Natural killer cell treated with Interleukin-12 subunit alpha and Interleukin-12 subunit beta and Interleukin-15 and Interleukin-18, amount 100 ng/mL, for 72 hours (primary cell): Measurements from ENCODE around the gene CPEB1. TPM values are rescaled to one million over a fixed set of nuclear protein-coding genes. Genes with fewer than 3 reads are reported as not detected.
"Not testable (repeated sequence)": the region's sequence is repeated elsewhere in the genome, so short reads cannot be mapped to it uniquely, and the experiment has no call there.

Experiments used
- ATAC-seq, 2 donors: fragments of 150-1000 bp; cut with Tn5 transposase in 1 of 2; sonication (Bioruptor Pico), chemical (Tn5 transposase) in 1 of 2; 2 replicates each; pipeline ENCODE4 v1.10.0; 2021
- DNase-seq: peaks from one replicate; pipeline ENCODE4 v3.0.0; 2022; ENCODE audit warnings: low spot score
- H3K27ac Mint-ChIP-seq, 2 donors: 1 replicate in 1 of 2; 2 replicates in 1 of 2; pipeline ENCODE4 v1.8.0; 2022; ENCODE audit warnings: mixed read lengths in 2 of 2, mild to moderate bottlenecking in 1 of 2, moderate library complexity in 1 of 2
- H3K27me3 Mint-ChIP-seq, 2 donors: 1 replicate in 1 of 2; 2 replicates in 1 of 2; pipeline ENCODE4 v1.8.0; 2022; ENCODE audit warnings: mixed read lengths in 2 of 2
- H3K36me3 Mint-ChIP-seq: one replicate; pipeline ENCODE4 v1.8.0; 2022; ENCODE audit warnings: mixed read lengths
- H3K4me1 Mint-ChIP-seq, 2 donors: 1 replicate in 1 of 2; 2 replicates in 1 of 2; pipeline ENCODE4 v1.8.0; 2022; ENCODE audit warnings: low read depth in 2 of 2, mixed read lengths in 2 of 2, mild to moderate bottlenecking in 1 of 2
- H3K4me3 Mint-ChIP-seq: one replicate; pipeline ENCODE4 v1.8.0; 2022; ENCODE audit warnings: mixed read lengths
- H3K9me3 Mint-ChIP-seq: 2 replicates; pipeline ENCODE4 v1.8.0; 2022; ENCODE audit warnings: mixed read lengths
- total RNA-seq, 2 donors: library from RNA; stranded (reverse); gene quantifications; one replicate each; pipeline ENCODE4 v1.2.3, GENCODE V29; 2022

The CPEB1 gene
- total RNA-seq, 2 donors from 2014 or later, result 0.21 TPM; not detected in 1

DNA sequence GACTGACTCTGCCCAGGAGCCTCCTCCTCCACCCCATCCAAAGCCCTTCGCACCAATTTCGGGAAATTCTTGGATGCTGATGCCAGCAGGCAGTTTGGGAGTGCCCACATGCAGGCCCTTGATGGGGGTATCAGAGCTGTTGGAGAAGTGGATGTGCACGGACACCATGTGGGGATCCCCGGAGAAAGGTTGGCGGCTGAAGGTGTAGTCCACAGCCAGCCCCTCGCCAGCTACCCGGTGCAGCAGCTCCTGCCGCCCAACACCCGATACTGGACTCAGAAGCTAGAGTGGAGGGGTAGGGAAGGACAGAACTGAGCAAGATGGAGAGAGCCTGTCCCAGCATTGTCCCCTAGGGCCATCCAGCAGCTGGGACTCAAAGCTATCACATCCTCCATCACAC is 15.5 kb upstream of the CPEB1 start:
- Mint-ChIP-seq H3K27ac (no peak overlapping the region), H3K27me3 (peaks cover 11 to 23% of the 10 kb centered on the region in 2 donors), H3K9me3 (no peaks in the 10 kb centered on the region), H3K36me3 (no peaks in the 10 kb centered on the region), H3K4me1 (no peaks in the 10 kb centered on the region), H3K4me3 (no peak overlapping the region)
- ATAC-seq (no peak), DNase-seq (no peak)

DNA sequence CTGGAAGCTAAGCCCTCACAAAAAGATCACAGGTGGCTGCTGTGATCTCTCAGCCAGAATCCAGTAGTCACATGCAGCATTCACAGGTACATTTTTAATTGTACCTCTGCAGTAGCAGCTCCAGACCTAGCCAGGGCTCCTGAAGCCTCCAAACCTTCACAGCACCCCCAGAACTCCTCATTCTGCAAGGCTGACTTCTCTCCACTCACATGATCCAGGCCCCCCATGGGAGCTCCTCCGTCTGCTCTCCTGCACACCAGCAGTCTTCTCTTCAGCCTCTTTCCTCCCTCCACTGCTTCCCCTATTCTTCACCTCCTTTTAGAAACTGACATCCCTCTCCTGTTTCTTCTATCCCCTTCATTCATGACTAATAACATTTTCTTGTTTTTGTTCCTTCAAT is 13.2 kb upstream of the CPEB1 start:
- no peak overlapping the region for H3K27ac Mint-ChIP-seq
- H3K4me3 Mint-ChIP-seq, result no peak overlapping the region
- ATAC-seq (no peak), DNase-seq (no peak)
- H3K36me3 Mint-ChIP-seq, result no peaks in the 10 kb centered on the region
- peaks cover 11 to 24% of the 10 kb centered on the region in 2 donors for H3K27me3 Mint-ChIP-seq
- H3K4me1 Mint-ChIP-seq, result no peaks in the 10 kb centered on the region
- no peaks in the 10 kb centered on the region for H3K9me3 Mint-ChIP-seq

DNA sequence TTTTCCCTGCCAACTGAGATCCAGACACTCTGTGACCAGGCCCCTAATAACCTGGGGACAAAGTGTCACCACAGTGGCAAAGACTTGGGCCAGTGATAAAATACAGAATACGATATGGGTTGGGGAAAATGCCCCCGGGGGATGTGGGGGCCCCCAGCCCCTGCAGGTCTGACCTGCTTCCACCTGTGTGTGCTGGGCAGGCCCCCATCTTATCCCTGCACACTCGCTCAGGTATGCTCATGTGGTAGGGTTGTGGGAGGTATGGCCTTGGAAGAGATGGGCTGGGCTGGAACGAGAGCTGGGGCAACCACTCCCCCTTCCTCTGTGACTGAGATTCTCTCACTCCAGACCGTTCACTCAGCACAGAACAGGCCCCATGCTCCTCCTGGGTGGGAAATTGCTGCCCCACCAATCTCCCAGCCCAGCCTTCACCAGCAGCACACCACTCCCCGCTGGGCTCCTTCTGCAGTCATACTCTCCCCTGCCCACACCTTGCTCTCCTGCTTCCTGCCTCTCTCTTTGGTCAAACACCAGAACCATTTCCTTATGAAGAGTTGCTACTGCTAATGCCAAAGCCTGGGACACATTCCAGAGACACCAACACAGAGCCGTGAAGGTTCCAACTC is 9.6 kb upstream of the CPEB1 start:
- ATAC-seq (no peak), DNase-seq (no peak)
- Mint-ChIP-seq H3K36me3 (no peaks in the 10 kb centered on the region), H3K4me3 (no peak overlapping the region), H3K27ac (no peak overlapping the region), H3K27me3 (peaks cover 25 to 26% of the 10 kb centered on the region in 2 donors), H3K4me1 (no peaks in the 10 kb centered on the region), H3K9me3 (no peaks in the 10 kb centered on the region)

DNA sequence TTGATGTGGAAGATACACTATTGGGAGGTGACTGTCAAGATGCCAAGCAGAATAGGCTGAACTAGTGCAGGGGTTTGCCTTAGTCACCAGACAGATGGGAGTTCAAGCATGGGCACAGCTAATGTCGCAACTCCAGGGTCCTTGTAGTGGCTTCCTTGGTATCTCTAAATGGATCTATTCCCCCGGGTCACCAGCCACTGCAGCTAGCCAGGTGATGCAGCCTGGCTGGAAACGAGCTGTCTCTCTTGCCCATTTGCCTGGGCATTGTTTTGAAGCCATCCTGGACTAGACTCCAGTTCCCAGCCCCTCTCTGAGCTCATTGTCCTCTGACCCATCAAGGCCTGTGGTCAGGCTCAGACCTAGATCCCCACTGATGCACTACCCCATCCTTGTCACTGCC is 8.4 kb upstream of the CPEB1 start:
- Mint-ChIP-seq H3K27me3 (peaks cover 17 to 23% of the 10 kb centered on the region in 2 donors), H3K4me3 (no peak overlapping the region), H3K27ac (no peak overlapping the region), H3K36me3 (no peaks in the 10 kb centered on the region), H3K9me3 (no peaks in the 10 kb centered on the region), H3K4me1 (no peaks in the 10 kb centered on the region)
- ATAC-seq, result no peak
- no peak for DNase-seq

DNA sequence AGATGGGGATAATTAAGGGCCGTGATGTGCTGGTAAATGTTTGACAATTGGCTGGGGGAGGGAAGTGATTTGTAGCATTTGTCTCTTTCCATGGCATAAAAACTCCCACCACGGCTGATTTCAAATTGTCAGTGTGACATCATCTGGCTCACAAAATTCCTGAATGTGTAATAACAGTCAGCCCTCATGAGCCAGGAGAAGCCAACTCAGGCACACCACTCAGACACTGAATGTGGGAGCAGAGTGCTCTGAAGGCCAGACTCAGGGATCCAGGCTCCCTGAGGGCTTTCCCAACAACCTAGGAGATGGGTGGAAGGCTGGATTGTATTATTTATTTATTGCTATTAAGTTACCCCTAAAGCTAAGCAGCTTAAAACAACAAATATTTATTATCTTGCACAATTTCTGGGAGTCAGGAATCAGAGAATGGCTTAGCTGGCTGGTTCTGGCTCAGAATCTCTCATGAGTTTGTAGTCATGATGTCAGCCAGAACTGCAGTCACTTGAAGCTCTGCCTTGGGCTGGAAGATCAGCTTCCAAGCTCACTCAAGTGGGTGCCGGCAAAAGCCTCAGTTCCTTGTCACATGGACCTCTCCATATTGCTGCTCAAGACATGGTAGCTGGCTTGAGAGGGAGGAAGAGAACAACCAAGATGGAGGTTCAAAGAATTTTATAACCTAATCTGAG is 6.5 kb upstream of the CPEB1 start:
- no peaks in the 10 kb centered on the region for H3K36me3 Mint-ChIP-seq
- no peaks in the 10 kb centered on the region for H3K9me3 Mint-ChIP-seq
- DNase-seq (no peak), ATAC-seq (no peak)
- peaks cover 21 to 22% of the 10 kb centered on the region in 2 donors for H3K27me3 Mint-ChIP-seq
- no peak overlapping the region for H3K27ac Mint-ChIP-seq
- H3K4me1 Mint-ChIP-seq, result no peaks in the 10 kb centered on the region
- no peak overlapping the region for H3K4me3 Mint-ChIP-seq

DNA sequence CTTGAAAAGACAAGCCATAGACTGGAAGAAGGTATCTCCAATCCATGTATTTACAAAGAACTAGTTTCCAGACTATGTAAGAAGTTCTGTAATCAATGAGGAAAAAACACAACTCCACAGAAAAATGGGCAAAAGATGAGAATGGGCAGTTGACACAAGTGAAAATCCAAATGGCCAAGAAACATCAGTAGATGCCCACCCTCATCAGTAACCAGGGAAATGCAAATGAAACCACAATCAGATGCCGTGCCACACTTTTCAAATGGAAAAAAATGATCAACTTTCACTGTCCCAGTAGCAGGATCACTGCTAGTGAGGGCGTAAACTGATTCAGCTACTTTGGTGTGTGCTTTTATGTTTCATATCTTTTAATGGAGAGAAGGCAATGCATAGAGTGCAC is 4.5 kb upstream of the CPEB1 start:
- Mint-ChIP-seq H3K36me3 (no peaks in the 10 kb centered on the region), H3K4me1 (no peaks in the 10 kb centered on the region), H3K27me3 (peaks cover 20 to 24% of the 10 kb centered on the region in 2 donors), H3K4me3 (no peak overlapping the region), H3K9me3 (no peaks in the 10 kb centered on the region), H3K27ac (no peak overlapping the region)
- DNase-seq (no peak), ATAC-seq (no peak)

DNA sequence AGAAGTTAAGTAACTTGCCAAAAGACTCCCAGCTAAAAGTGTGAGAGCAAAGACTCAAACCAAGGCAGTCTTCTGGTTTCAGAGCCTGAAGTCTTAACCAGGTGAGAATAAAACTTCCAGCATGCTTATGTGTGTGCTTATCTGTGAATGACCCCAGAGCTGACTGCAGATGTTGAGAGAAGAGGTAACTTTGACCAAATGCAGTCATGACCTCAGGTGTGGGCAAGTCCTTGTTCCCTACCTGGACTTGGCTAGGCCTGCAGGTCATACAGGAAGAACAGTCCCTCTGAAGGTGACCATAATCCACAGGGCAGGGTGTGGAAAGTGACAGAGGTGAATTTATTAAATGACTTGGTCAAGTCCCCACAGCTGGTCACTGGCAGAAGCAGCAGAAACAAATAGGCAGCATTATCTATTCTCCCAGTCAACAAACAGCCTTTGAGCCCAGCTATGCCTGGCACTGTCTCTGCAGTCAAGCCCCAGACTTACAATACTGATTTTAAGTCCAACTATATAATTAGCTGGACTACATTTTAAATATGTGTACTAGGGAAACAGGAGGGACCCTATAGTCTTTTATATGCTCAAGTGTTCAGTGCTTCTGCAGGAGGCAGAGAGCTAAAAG is 3.0 kb upstream of the CPEB1 start:
- Mint-ChIP-seq H3K4me3 (no peak overlapping the region), H3K27me3 (peaks cover 24 to 25% of the 10 kb centered on the region in 2 donors), H3K9me3 (no peaks in the 10 kb centered on the region), H3K27ac (no peak overlapping the region), H3K4me1 (peaks cover 0 to 2% of the 10 kb centered on the region in 2 donors), H3K36me3 (no peaks in the 10 kb centered on the region)
- DNase-seq, result no peak
- no peak for ATAC-seq

DNA sequence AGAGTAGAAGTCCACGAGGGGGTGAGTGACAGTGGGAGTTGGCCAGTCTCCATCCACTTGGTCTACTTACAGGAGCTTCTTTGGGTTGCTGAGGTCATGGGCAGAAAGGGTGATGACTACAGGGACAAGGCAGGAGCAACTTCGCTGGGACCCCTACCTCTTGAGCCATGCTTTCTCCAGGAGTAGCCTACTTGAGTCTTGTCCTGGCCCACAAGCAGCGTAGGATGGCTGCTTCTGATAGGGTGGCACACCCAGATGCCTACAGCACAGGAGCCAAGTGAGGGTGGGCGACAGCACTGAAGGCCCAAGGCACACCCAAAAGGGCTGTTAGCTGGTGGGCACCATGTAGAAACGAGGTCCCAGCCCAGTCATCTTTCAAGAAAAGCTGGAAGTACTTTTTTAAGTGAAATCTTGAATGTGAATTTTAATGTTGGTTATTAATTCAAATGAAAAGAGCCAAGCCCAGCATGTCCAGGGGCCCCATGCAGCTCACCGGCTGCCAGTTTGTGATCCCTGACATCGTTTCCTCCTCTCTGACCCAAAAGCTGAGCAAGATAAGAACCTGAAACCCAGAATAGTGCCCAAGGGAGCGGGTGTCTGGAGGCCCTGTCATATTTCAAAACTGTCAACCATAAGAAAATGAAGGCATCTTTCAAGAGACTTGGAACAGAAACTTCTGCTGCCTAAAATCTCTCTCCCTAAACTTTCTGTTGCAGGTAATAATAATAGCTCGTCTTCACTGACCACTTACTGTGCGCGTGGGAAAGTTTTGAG is 2.2 kb upstream of the CPEB1 start:
- Mint-ChIP-seq H3K4me3 (peak overlapping the region; percentile 1), H3K4me1 (peaks cover 0 to 2% of the 10 kb centered on the region in 2 donors), H3K9me3 (no peaks in the 10 kb centered on the region), H3K27me3 (peaks cover 30 to 31% of the 10 kb centered on the region in 2 donors), H3K27ac (no peak overlapping the region), H3K36me3 (no peaks in the 10 kb centered on the region)
- no peak for DNase-seq
- no peak for ATAC-seq

DNA sequence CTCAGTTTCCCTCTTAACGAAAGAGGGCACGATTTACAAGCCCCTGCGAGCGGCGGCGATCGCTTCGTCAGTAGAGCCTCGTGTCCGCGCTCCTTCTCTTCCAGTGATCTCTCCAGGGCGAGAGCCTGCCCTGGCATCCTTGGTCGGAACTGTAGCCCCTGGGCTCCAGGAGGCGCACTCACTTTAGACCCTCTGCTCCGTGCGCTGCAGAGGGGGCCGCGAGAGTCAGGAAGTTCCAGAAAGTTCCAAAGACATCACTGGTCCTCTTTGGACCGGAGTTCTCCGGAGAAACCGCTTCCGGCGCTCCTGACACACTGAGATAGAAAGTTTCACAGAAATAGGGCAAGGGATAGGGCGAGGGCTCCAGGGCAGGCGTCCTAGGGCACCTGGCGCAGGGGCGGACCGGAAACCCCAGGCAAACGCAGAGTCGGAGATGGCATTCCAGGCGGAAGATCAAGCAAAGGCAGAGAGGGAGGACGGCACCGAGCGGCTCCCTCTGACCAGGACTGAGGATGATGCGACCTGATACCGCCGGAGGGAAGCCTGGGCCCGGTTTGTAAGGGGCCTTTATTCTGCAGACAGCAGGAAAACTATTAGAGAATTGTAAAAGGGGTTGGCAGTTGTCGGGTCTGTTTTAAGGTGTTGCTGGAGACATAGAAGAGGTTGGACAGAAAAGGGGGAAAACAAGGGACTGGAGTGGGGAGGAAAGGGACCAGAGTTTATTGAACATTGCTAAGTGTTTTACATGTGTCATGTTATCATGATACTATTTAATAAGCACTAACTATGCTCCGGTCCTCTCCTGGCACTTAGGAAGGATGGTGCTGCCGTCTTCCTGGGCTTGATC is 1.3 kb upstream of the CPEB1 start:
- H3K4me3 Mint-ChIP-seq, result peak overlapping the region; percentile 1
- H3K27me3 Mint-ChIP-seq, result peaks cover 34 to 37% of the 10 kb centered on the region in 2 donors
- no peaks in the 10 kb centered on the region for H3K36me3 Mint-ChIP-seq

DNA sequence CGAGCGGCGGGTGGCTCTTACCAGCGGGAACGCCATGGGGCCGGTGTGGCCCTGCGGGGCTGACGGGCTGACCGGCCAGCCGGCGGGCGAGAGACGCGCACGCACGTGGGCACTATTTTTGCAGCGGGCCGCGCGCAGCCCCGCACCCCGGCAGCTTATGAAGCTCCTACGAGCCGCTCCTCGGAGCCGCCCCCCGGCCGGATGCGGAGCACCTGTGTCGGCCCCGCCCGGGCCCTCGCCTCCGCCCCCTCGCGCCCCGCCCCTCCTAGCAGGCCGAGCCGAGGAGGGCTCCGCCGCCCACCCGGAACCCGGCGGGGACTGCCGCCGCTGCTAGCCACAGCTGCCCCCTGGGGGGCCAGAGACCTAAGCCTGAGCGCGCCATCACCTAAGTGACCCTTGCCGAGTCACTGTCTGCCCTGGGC is 683 bp upstream of the CPEB1 start:
- Mint-ChIP-seq H3K27me3 (peaks cover 32% of the 10 kb centered on the region in 2 donors), H3K36me3 (no peaks in the 10 kb centered on the region), H3K27ac (no peak overlapping the region), H3K4me3 (no peak overlapping the region), H3K9me3 (no peaks in the 10 kb centered on the region), H3K4me1 (peaks cover 0 to 2% of the 10 kb centered on the region in 2 donors)
- DNase-seq, result no peak
- ATAC-seq, result peak; percentile 55 to 62

More for the DNA sequence above, 1.3 kb upstream of the CPEB1 start:
- no peaks in the 10 kb centered on the region for H3K9me3 Mint-ChIP-seq
- ATAC-seq, result no peak
- peaks cover 0 to 2% of the 10 kb centered on the region in 2 donors for H3K4me1 Mint-ChIP-seq
- no peak overlapping the region for H3K27ac Mint-ChIP-seq
- no peak for DNase-seq

DNA sequence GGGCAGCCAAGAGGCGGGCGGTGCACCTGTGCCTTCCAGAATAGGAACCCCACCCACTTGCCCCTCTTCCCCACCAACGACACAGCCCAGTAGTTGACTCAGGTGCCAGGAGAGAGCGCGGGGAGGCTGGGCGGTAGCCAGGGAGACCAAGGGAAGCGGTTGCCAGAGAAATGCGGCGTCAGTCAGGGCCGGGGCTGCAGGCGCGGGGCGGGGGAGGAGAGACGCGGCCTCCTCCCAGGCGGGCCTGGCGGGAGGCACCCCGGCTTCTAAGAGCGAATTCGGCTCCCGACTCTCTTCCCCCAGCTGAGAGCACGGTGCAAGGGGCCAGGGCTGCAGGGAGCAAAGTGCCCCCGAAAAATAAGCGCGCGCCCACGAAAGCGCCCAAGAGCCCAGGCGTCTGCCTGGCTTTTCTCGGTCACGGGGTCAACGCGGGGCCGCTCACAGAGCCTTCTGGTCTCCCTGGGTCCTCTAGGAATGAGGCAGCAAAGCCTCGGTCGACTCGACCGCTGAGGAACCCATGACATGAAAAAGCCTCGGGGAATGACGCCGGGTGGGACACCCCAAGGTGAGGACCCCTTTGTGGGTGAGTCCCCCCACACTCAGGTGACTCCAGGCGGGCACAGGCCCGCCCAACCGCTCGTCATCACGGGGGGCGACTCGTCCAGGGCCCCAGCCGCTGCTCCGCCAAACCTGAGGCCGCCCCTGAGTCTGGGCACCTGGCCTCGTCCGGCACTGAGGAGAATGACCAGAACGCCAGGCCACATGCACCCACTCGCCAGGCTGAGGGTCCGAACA is 716 bp downstream of the CPEB1 start:
- H3K4me3 Mint-ChIP-seq, result peak overlapping the region; percentile 45
- H3K9me3 Mint-ChIP-seq, result no peaks in the 10 kb centered on the region
- peaks cover 24 to 25% of the 10 kb centered on the region in 2 donors for H3K27me3 Mint-ChIP-seq
- DNase-seq (no peak), ATAC-seq (no peak)
- no peaks in the 10 kb centered on the region for H3K36me3 Mint-ChIP-seq
- peaks cover 0 to 2% of the 10 kb centered on the region in 2 donors for H3K4me1 Mint-ChIP-seq
- no peak overlapping the region for H3K27ac Mint-ChIP-seq

DNA sequence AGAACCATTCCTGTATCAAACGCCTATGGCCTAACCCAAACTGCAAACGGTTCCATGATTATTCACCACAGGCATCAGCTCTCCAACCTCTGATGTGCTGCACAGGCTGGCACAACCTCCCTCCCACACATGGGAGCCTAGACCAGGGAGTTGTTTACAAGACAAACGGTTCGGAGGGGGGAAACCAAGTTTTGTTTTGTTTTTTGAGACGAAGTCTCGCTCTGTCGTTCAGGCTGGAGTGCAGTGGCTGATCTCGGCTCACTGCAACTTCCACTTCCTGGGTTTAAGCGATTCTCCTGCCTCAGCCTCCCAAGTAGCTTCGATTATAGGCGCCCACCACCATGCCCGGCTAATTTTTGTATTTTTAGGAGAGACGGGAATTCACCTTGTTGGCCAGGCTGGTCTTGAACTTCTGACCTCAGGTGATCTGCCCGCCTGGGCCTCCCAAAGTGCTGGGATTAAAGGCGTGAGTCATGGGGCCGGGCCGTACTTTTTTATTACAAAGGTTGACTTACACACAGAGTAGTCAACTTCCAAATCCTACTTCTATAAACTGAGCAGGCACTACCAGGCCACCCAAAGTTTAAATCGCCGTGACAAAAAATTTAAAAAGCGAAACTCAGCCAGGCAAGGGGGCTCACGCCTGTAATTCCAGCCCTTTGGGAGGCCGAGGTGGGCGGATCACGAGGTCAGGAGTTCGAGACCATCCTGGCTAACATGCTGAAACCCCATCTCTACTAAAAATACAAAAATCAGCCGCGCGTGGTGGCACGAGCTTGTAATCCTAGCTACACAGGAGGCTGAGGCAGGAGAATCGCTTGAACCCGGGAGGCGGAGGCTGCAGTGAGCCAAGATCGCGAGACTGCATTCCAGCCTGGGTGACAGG is 2.0 kb downstream of the CPEB1 start:
- H3K4me3 Mint-ChIP-seq, DNase-seq, H3K27ac Mint-ChIP-seq, ATAC-seq, H3K36me3 Mint-ChIP-seq, H3K9me3 Mint-ChIP-seq, H3K4me1 Mint-ChIP-seq: not testable (repeated sequence)
- peaks cover 33 to 36% of the 10 kb centered on the region in 2 donors for H3K27me3 Mint-ChIP-seq
